Lower lobe of right lung (tissue), 2 donors: ENCODE data around the gene FOXP1. TPM values are rescaled to one million over a fixed set of nuclear protein-coding genes. Genes with fewer than 3 reads are reported as not detected.

Experiments
- ATAC-seq, 2 donors: fragments of 200-7000 bp; cut with Tn5 transposase; one replicate each; pipeline ENCODE4 v1.9.1; 2020 to 2022; ENCODE audit warnings: mild to moderate bottlenecking in 2 of 2, moderate library complexity in 2 of 2
- DNase-seq: peaks from one replicate; pipeline ENCODE4 v3.0.0-alpha.2; 2020
- H3K27ac ChIP-seq: fragments of 200-600 bp; one replicate; pipeline ENCODE4 v1.8.0; 2022
- H3K27me3 ChIP-seq: fragments of 200-600 bp; one replicate; pipeline ENCODE4 v1.8.0; 2022; ENCODE audit warnings: low read depth
- H3K36me3 ChIP-seq: fragments of 200-600 bp; one replicate; pipeline ENCODE4 v1.8.0; 2022; ENCODE audit warnings: mild to moderate bottlenecking
- H3K4me1 ChIP-seq: fragments of 200-600 bp; one replicate; pipeline ENCODE4 v1.8.0; 2022
- H3K4me3 ChIP-seq: fragments of 200-600 bp; one replicate; pipeline ENCODE4 v1.8.0; 2022; ENCODE audit warnings: mild to moderate bottlenecking
- H3K9me3 ChIP-seq: fragments of 200-600 bp; one replicate; pipeline ENCODE4 v1.8.0; 2022
- intact Hi-C: fragments of 100-400 bp; cut with DNase I; formaldehyde crosslinking; loops from one replicate; pipeline ENCODE4 v1.11.0; 2022
- total RNA-seq: library from RNA; stranded (reverse); fragmentation: NEBNext Ultra II Directional; extraction: Animal tissue kit (Norgen Biotek cat#: 25700); gene quantifications from one replicate; pipeline ENCODE4 v1.2.1, GENCODE V29; 2021
- TF ChIP-seq, protein P1 (sequence below): fragments of 200-600 bp; IDR thresholded peaks from one replicate; pipeline ENCODE4 v1.8.0; 2022; ENCODE audit warnings: antibody characterized with exemption, mild to moderate bottlenecking
- donor health status: DM: no; HTN: yes; CAD: no; lungs with severe emphysema.

The FOXP1 gene
- total RNA-seq, 1 donor from 2014 or later: 138 TPM

DNA sequence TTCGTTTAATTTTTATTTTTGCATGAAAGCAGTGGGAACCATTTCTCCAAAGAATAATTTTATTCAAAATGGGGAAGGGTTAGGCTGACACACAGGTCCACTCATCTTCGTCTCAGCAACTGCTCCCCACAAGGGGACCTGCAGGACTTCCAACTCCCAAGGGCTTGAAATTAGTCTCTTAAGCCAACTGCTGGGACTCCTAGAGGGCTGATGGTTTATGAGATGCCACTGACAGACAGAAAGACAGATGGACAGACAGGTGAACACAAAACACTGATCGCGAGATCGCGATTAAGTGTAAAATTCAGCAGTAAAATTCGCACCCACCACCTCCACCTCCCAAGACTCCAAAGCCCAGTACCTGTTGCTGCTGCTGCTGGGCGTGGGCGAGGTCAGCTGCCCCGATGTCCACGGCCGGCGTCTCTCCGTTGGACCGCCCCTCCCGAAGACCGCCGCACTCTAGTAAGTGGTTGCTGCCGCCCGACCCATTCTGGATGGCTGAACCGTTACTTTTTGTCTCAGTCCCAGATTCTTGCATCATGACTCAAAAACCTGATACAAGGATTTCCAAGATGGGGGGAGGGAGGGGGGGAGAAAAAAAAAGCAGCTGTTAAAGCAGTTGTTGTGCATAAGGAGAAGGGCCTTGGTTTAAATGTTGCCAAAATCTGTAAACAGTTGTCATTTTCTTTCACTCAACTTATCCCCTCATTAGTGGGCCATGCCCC is 385.5 kb downstream of the FOXP1 start:
- TF ChIP-seq, protein P1, sequence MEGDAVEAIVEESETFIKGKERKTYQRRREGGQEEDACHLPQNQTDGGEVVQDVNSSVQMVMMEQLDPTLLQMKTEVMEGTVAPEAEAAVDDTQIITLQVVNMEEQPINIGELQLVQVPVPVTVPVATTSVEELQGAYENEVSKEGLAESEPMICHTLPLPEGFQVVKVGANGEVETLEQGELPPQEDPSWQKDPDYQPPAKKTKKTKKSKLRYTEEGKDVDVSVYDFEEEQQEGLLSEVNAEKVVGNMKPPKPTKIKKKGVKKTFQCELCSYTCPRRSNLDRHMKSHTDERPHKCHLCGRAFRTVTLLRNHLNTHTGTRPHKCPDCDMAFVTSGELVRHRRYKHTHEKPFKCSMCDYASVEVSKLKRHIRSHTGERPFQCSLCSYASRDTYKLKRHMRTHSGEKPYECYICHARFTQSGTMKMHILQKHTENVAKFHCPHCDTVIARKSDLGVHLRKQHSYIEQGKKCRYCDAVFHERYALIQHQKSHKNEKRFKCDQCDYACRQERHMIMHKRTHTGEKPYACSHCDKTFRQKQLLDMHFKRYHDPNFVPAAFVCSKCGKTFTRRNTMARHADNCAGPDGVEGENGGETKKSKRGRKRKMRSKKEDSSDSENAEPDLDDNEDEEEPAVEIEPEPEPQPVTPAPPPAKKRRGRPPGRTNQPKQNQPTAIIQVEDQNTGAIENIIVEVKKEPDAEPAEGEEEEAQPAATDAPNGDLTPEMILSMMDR: no peak
- no peaks in the 10 kb centered on the region for H3K27me3 ChIP-seq
- no peak overlapping the region for H3K27ac ChIP-seq
- intact Hi-C loops: no loop called here
- H3K4me1 ChIP-seq: peaks cover 15% of the 10 kb centered on the region
- no peak for ATAC-seq
- no peaks in the 10 kb centered on the region for H3K9me3 ChIP-seq
- no peak for DNase-seq
- peaks cover 9% of the 10 kb centered on the region for H3K36me3 ChIP-seq
- H3K4me3 ChIP-seq: no peak overlapping the region

DNA sequence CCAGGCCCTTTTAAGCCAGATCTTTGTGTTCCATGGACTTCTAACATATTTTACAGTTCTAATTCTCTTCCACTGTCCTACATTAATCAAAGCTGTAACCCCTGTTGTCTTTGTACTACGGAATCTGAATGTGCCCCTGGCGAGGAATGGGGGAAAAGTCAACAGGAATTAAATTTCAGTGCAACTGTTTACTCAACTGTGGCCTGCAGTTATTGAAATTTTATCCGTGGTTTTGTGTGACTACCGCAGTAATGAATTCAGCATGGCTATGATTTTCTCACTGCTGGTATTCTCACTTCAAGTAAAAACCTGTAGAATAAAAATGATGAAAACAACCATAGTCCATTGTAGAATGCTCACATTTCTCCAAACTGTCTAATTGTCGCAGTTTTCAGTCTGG is 388.0 kb downstream of the FOXP1 start:
- DNase-seq: no peak
- no peaks in the 10 kb centered on the region for H3K27me3 ChIP-seq
- peaks cover 9% of the 10 kb centered on the region for H3K36me3 ChIP-seq
- no peaks in the 10 kb centered on the region for H3K9me3 ChIP-seq
- no peak overlapping the region for H3K4me3 ChIP-seq
- no peak overlapping the region for H3K27ac ChIP-seq
- no peak for ATAC-seq
- intact Hi-C loops: no loop called here
- TF ChIP-seq, protein P1: no peak
- peaks cover 3% of the 10 kb centered on the region for H3K4me1 ChIP-seq

DNA sequence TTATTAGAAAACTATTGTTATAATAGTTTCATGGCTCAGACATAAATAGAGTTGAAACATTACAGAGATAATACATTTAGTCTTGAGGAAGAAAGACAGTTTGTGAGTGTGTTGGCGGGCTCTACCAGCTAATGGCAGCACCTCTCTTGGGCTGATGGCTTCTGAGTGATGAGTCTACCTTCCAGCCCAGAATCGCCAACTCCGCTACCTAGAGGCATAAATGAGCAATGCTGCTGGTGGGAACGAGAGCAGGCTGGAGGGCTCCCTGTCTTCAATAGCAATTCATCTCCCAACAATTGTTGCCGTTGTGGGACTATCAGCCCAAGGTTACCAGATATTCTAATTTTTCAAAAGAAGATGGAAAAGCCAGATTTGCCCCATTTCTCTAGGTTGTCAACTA is 388.7 kb downstream of the FOXP1 start:
- H3K9me3 ChIP-seq: no peaks in the 10 kb centered on the region
- DNase-seq: no peak
- H3K36me3 ChIP-seq: peaks cover 9% of the 10 kb centered on the region
- TF ChIP-seq, protein P1: no peak
- no peak for ATAC-seq
- H3K4me3 ChIP-seq: no peak overlapping the region
- H3K27me3 ChIP-seq: no peaks in the 10 kb centered on the region
- peaks cover 3% of the 10 kb centered on the region for H3K4me1 ChIP-seq
- no peak overlapping the region for H3K27ac ChIP-seq
- intact Hi-C loops: no loop called here

DNA sequence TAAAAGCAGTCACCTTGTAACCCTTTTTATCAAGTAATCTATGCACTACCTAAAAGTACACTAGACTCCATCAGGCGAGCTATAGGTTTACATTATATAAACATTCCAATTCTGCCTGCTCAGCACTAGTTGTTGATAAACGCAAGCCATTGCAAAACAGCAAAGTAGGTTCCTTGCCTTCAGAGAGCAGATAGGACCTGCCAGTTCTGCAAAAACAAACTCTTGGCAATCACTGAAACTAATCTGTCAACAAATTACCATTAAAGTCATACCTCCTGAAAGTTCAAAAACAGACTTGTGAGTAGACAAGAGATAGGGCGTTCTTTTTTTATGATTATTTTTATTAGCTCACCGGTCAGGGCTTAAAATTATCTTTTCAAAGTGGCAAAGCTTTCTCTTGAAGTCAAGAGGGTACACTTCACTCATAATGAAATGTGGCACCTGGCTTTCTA is 392.5 kb downstream of the FOXP1 start:
- DNase-seq (no peak), ATAC-seq (peak in 1 of 2 donors; percentile 26)
- Histone ChIP-seq H3K36me3 (no peaks in the 10 kb centered on the region), H3K27ac (no peak overlapping the region), H3K4me3 (no peak overlapping the region), H3K9me3 (no peaks in the 10 kb centered on the region), H3K27me3 (no peaks in the 10 kb centered on the region), H3K4me1 (peaks cover 3% of the 10 kb centered on the region)
- intact Hi-C loops: no loop called here
- TF ChIP-seq, protein P1: no peak

DNA sequence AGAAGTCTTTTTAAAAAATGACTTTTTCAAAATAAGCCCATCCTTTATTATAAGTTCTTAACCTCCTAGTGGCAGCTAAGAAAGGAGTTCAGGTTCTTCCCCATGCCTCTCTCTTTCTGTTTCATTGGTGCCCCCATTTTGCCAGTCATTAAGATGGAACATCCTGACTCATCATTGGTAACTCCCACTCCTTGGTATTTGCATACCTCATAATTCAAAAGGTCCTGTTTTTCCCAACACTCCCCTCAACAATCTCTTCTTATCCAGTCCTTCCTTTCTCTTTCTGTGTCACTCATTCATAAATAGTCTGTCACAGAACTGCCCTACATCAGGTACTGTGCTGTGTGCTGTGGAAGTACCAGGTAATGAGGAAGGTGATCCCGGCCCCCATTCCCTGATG is 394.0 kb downstream of the FOXP1 start:
- TF ChIP-seq, protein P1: no peak
- Histone ChIP-seq H3K4me1 (peaks cover 3% of the 10 kb centered on the region), H3K36me3 (no peaks in the 10 kb centered on the region), H3K27me3 (no peaks in the 10 kb centered on the region), H3K27ac (no peak overlapping the region), H3K9me3 (no peaks in the 10 kb centered on the region), H3K4me3 (no peak overlapping the region)
- DNase-seq (no peak), ATAC-seq (no peak)
- intact Hi-C loops: no loop called here
